Activated CD4-positive, alpha-beta T cell treated with anti-CD3 and anti-CD28 coated beads, Interleukin-2, amount 10 ng/mL, durations not matched to agents 24 days and 14 days (primary cell): Measurements from ENCODE around the gene CNOT9. TPM values are rescaled to one million over a fixed set of nuclear protein-coding genes. Genes with fewer than 3 reads are reported as not detected.

Experiments
- DNase-seq: peaks from one replicate; pipeline ENCODE4 v3.0.0; 2022
- H3K27ac Mint-ChIP-seq: one replicate; pipeline ENCODE4 v1.8.0; 2022; ENCODE audit warnings: mild to moderate bottlenecking, mixed read lengths
- H3K27me3 Mint-ChIP-seq: one replicate; pipeline ENCODE4 v1.8.0; 2022; ENCODE audit warnings: mixed read lengths
- H3K36me3 Mint-ChIP-seq: one replicate; pipeline ENCODE4 v1.8.0; 2022; ENCODE audit warnings: low read depth, mild to moderate bottlenecking, mixed read lengths
- H3K4me1 Mint-ChIP-seq: one replicate; pipeline ENCODE4 v1.8.0; 2021; ENCODE audit warnings: mixed read lengths
- H3K4me3 Mint-ChIP-seq: one replicate; pipeline ENCODE4 v1.8.0; 2022; ENCODE audit warnings: mild to moderate bottlenecking, moderate library complexity, mixed read lengths
- H3K9me3 Mint-ChIP-seq: one replicate; pipeline ENCODE4 v1.8.0; 2021; ENCODE audit warnings: mixed read lengths
- intact Hi-C: fragments of 100-400 bp; cut with micrococcal nuclease; formaldehyde crosslinking; loops from one replicate; pipeline ENCODE4 v1.15.1; 2023
- total RNA-seq: library from RNA; stranded (reverse); gene quantifications from 2 replicates; pipeline ENCODE4 v1.2.3, GENCODE V29; 2022

Gene CNOT9
- total RNA-seq, 1 donor from 2014 or later: 131 TPM

- Mint-ChIP-seq H3K4me3 (no peak overlapping the region), H3K36me3 (peaks cover 56% of the 10 kb centered on the region), H3K4me1 (peaks cover 36% of the 10 kb centered on the region), H3K9me3 (no peaks in the 10 kb centered on the region), H3K27ac (no peak overlapping the region), H3K27me3 (no peaks in the 10 kb centered on the region)
- intact Hi-C loops: no loop called here
- no peak for DNase-seq
Measured at GRCh38 chr2:218564056-218564455, 4.6 kb upstream of the CNOT9 start.

GRCh38 chr2:218566296-218566695, 2.3 kb upstream of the CNOT9 start:
- peak overlapping the region; percentile 93 for H3K4me3 Mint-ChIP-seq
- no peak for DNase-seq
- H3K9me3 Mint-ChIP-seq: no peaks in the 10 kb centered on the region
- H3K36me3 Mint-ChIP-seq: peaks cover 58% of the 10 kb centered on the region
- intact Hi-C loops: loop anchor here (5.0 kb wide), 3 partner anchors 49 to 686 kb away; partner anchors contain the start of genes ARPC2, TUBA4A and TUBA4B
- H3K27me3 Mint-ChIP-seq: no peaks in the 10 kb centered on the region
- H3K4me1 Mint-ChIP-seq: peaks cover 50% of the 10 kb centered on the region
- peak overlapping the region; percentile 54 for H3K27ac Mint-ChIP-seq

- Mint-ChIP-seq H3K27ac (peak overlapping the region; percentile 100), H3K4me1 (peaks cover 56% of the 10 kb centered on the region), H3K4me3 (peak overlapping the region; percentile 93), H3K9me3 (no peaks in the 10 kb centered on the region), H3K27me3 (no peaks in the 10 kb centered on the region), H3K36me3 (peaks cover 57% of the 10 kb centered on the region)
- intact Hi-C loops: loop anchor here (1.0 to 5.0 kb wide), 13 partner anchors 15 to 685 kb away; partner anchors contain the start of genes AAMP, ARPC2, BCS1L and CNPPD1
- no peak for DNase-seq
Measured at GRCh38 chr2:218567797-218568189, 846 bp upstream of the CNOT9 start.

- peak; percentile 89 for DNase-seq
- Mint-ChIP-seq H3K9me3 (no peaks in the 10 kb centered on the region), H3K27me3 (no peaks in the 10 kb centered on the region), H3K4me1 (peaks cover 46% of the 10 kb centered on the region), H3K36me3 (peaks cover 53% of the 10 kb centered on the region), H3K4me3 (peak overlapping the region; percentile 93), H3K27ac (peak overlapping the region; percentile 100)
- intact Hi-C loops: loop anchor here (2.0 to 5.0 kb wide), 5 partner anchors 52 to 683 kb away; partner anchors contain the start of genes ARPC2, CNPPD1, TUBA4A and TUBA4B
Measured at GRCh38 chr2:218569038-218569431, 396 bp downstream of the CNOT9 start.

- Mint-ChIP-seq H3K4me3 (peak overlapping the region; percentile 93), H3K27me3 (no peaks in the 10 kb centered on the region), H3K27ac (peak overlapping the region; percentile 100), H3K9me3 (no peaks in the 10 kb centered on the region), H3K4me1 (peaks cover 42% of the 10 kb centered on the region), H3K36me3 (peaks cover 55% of the 10 kb centered on the region)
- DNase-seq: peak; percentile 67
- intact Hi-C loops: loop anchor here (2.0 to 5.0 kb wide), 5 partner anchors 53 to 682 kb away; partner anchors contain the start of genes ARPC2, CNPPD1, TUBA4A and TUBA4B
Measured at GRCh38 chr2:218569661-218570500, 1.2 kb downstream of the CNOT9 start.

GRCh38 chr2:218570850-218571249, 2.2 kb downstream of the CNOT9 start:
- intact Hi-C loops: no loop called here
- Mint-ChIP-seq H3K27me3 (no peaks in the 10 kb centered on the region), H3K4me3 (peak overlapping the region; percentile 93), H3K4me1 (peaks cover 44% of the 10 kb centered on the region), H3K36me3 (peaks cover 57% of the 10 kb centered on the region), H3K9me3 (no peaks in the 10 kb centered on the region), H3K27ac (peak overlapping the region; percentile 100)
- DNase-seq: no peak

- DNase-seq: no peak
- Mint-ChIP-seq H3K4me3 (no peak overlapping the region), H3K36me3 (peaks cover 39% of the 10 kb centered on the region), H3K27me3 (no peaks in the 10 kb centered on the region), H3K4me1 (peaks cover 32% of the 10 kb centered on the region), H3K27ac (no peak overlapping the region), H3K9me3 (no peaks in the 10 kb centered on the region)
- intact Hi-C loops: no loop called here
Measured at GRCh38 chr2:218576854-218577253, 8.2 kb downstream of the CNOT9 start.

GRCh38 chr2:218577482-218578220, 9.0 kb downstream of the CNOT9 start:
- DNase-seq: no peak
- no peaks in the 10 kb centered on the region for H3K27me3 Mint-ChIP-seq
- intact Hi-C loops: no loop called here
- H3K9me3 Mint-ChIP-seq: no peaks in the 10 kb centered on the region
- peak overlapping the region; percentile 24 for H3K27ac Mint-ChIP-seq
- H3K36me3 Mint-ChIP-seq: peaks cover 39% of the 10 kb centered on the region
- peaks cover 31% of the 10 kb centered on the region for H3K4me1 Mint-ChIP-seq
- no peak overlapping the region for H3K4me3 Mint-ChIP-seq

- DNase-seq: no peak
- intact Hi-C loops: no loop called here
- peaks cover 36% of the 10 kb centered on the region for H3K4me1 Mint-ChIP-seq
- H3K27ac Mint-ChIP-seq: no peak overlapping the region
- peaks cover 42% of the 10 kb centered on the region for H3K36me3 Mint-ChIP-seq
- no peaks in the 10 kb centered on the region for H3K27me3 Mint-ChIP-seq
- no peaks in the 10 kb centered on the region for H3K9me3 Mint-ChIP-seq
- no peak overlapping the region for H3K4me3 Mint-ChIP-seq
Measured at GRCh38 chr2:218578272-218578877, 9.7 kb downstream of the CNOT9 start.

GRCh38 chr2:218582076-218582475, 13.4 kb downstream of the CNOT9 start:
- Mint-ChIP-seq H3K27me3 (no peaks in the 10 kb centered on the region), H3K27ac (peak overlapping the region; percentile 82), H3K9me3 (no peaks in the 10 kb centered on the region), H3K4me3 (no peak overlapping the region), H3K4me1 (peaks cover 37% of the 10 kb centered on the region), H3K36me3 (peaks cover 48% of the 10 kb centered on the region)
- DNase-seq: no peak
- intact Hi-C loops: loop anchor here (1.0 kb wide), 1 partner anchor 14 kb away; the partner anchor contains the start of genes CNOT9 and USP37

- no peaks in the 10 kb centered on the region for H3K27me3 Mint-ChIP-seq
- intact Hi-C loops: no loop called here
- peaks cover 26% of the 10 kb centered on the region for H3K4me1 Mint-ChIP-seq
- H3K27ac Mint-ChIP-seq: no peak overlapping the region
- H3K4me3 Mint-ChIP-seq: no peak overlapping the region
- H3K36me3 Mint-ChIP-seq: peaks cover 56% of the 10 kb centered on the region
- no peaks in the 10 kb centered on the region for H3K9me3 Mint-ChIP-seq
- no peak for DNase-seq
Measured at GRCh38 chr2:218583983-218584850, 15.6 kb downstream of the CNOT9 start.

GRCh38 chr2:218585541-218585940, 16.9 kb downstream of the CNOT9 start:
- H3K9me3 Mint-ChIP-seq: no peaks in the 10 kb centered on the region
- peaks cover 62% of the 10 kb centered on the region for H3K36me3 Mint-ChIP-seq
- H3K27ac Mint-ChIP-seq: no peak overlapping the region
- no peak for DNase-seq
- intact Hi-C loops: no loop called here
- H3K27me3 Mint-ChIP-seq: no peaks in the 10 kb centered on the region
- no peak overlapping the region for H3K4me3 Mint-ChIP-seq
- H3K4me1 Mint-ChIP-seq: peaks cover 22% of the 10 kb centered on the region

GRCh38 chr2:218605432-218605831, 36.8 kb downstream of the CNOT9 start:
- Mint-ChIP-seq H3K9me3 (no peaks in the 10 kb centered on the region), H3K4me1 (no peaks in the 10 kb centered on the region), H3K36me3 (no peaks in the 10 kb centered on the region), H3K27ac (no peak overlapping the region), H3K4me3 (no peak overlapping the region), H3K27me3 (peaks cover 11% of the 10 kb centered on the region)
- intact Hi-C loops: no loop called here
- no peak for DNase-seq
